NOMO-1 treated with DMSO at 0.1 percent for 48 hours (cell line): ENCODE data around the gene CDH4.
"Not testable (repeated sequence)": the region's sequence is repeated elsewhere in the genome, so short reads cannot be mapped to it uniquely, and the experiment has no call there.

Experiments
- DNase-seq: peaks from one replicate; lab custom pipeline; 2025; ENCODE audit not compliant: unreplicated experiment; lab: John Stamatoyannopoulos, UW

The CDH4 gene

GRCh38 chr20:61414455-61414991, 162.5 kb downstream of the CDH4 start:
- no peak for DNase-seq

- DNase-seq = no peak
Observed at GRCh38 chr20:61416546-61416945, 164.5 kb downstream of the CDH4 start.

- no peak for DNase-seq
Observed at GRCh38 chr20:61417221-61417941, 165.3 kb downstream of the CDH4 start.

GRCh38 chr20:61419010-61419409, 166.9 kb downstream of the CDH4 start:
- DNase-seq = no peak

- no peak for DNase-seq
Observed at GRCh38 chr20:61419501-61419900, 167.4 kb downstream of the CDH4 start.

- DNase-seq = no peak
Observed at GRCh38 chr20:61420056-61420455, 168.0 kb downstream of the CDH4 start.

GRCh38 chr20:61420781-61421180, 168.7 kb downstream of the CDH4 start:
- DNase-seq = no peak

GRCh38 chr20:61422636-61423425, 170.8 kb downstream of the CDH4 start:
- no peak for DNase-seq

GRCh38 chr20:61424011-61424627, 172.1 kb downstream of the CDH4 start:
- no peak for DNase-seq

GRCh38 chr20:61424628-61425420, 172.8 kb downstream of the CDH4 start:
- DNase-seq = no peak

GRCh38 chr20:61425541-61425991, 173.5 kb downstream of the CDH4 start:
- not testable (repeated sequence) for DNase-seq

- DNase-seq = no peak
Observed at GRCh38 chr20:61426352-61426751, 174.3 kb downstream of the CDH4 start.

GRCh38 chr20:61429458-61430227, 177.6 kb downstream of the CDH4 start:
- no peak for DNase-seq

GRCh38 chr20:61430228-61430624, 178.2 kb downstream of the CDH4 start:
- no peak for DNase-seq

GRCh38 chr20:61433176-61433575, 181.1 kb downstream of the CDH4 start:
- DNase-seq = no peak

- DNase-seq = no peak
Observed at GRCh38 chr20:61433816-61434215, 181.8 kb downstream of the CDH4 start.

- DNase-seq = no peak
Observed at GRCh38 chr20:61434341-61434781, 182.3 kb downstream of the CDH4 start.

- no peak for DNase-seq
Observed at GRCh38 chr20:61435184-61435822, 183.2 kb downstream of the CDH4 start.

- DNase-seq = no peak
Observed at GRCh38 chr20:61435823-61436220, 183.8 kb downstream of the CDH4 start.

GRCh38 chr20:61436283-61436666, 184.2 kb downstream of the CDH4 start:
- DNase-seq = no peak
